ENCODE measurements around the gene HSPA12B.

HSPA12B gene

DNA sequence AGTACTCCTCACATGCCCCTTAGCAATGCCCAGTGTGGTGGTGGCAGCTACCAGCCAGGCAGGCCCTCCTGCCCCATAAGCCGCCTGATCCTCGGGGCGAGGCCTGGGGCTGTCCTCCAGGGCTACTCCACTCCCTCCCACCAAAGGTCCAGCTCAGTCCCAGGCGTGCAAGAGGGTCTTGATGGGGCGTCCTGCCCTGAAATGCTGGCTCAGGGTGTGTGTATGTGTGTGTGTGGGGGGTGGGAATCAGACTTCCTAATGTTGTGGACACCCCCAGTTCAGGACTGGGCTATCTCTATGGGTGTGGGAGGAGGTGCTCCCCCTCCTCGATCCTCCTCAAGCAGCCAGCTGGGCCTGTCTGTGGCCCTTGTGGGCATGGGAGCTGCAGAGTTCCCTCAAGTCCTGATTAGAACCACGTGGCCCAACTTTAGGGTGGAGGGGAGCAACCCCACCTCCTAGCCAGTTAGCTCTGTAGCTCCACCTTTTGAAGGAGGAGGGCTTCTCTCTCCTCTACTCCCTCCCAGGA lies 7.5 kb downstream of the HSPA12B start:
- TF ChIP-seq, protein P1, sequence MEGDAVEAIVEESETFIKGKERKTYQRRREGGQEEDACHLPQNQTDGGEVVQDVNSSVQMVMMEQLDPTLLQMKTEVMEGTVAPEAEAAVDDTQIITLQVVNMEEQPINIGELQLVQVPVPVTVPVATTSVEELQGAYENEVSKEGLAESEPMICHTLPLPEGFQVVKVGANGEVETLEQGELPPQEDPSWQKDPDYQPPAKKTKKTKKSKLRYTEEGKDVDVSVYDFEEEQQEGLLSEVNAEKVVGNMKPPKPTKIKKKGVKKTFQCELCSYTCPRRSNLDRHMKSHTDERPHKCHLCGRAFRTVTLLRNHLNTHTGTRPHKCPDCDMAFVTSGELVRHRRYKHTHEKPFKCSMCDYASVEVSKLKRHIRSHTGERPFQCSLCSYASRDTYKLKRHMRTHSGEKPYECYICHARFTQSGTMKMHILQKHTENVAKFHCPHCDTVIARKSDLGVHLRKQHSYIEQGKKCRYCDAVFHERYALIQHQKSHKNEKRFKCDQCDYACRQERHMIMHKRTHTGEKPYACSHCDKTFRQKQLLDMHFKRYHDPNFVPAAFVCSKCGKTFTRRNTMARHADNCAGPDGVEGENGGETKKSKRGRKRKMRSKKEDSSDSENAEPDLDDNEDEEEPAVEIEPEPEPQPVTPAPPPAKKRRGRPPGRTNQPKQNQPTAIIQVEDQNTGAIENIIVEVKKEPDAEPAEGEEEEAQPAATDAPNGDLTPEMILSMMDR (IDR thresholded peaks at IDR 0.05; ENCODE audit: low read length): no peak
- no peak for TF ChIP-seq EZH2 (IDR thresholded peaks at IDR 0.05; ENCODE audit: borderline replicate concordance, low read length)
- Histone ChIP-seq H3K79me2 (ENCODE audit: insufficient read depth, low read length) (no peaks in the 10 kb centered on the region), H3K27me3 (ENCODE audit: insufficient read depth, low read length) (peaks cover 5% of the 10 kb centered on the region; the same call in 1 of the 2 replicates), H3K4me2 (ENCODE audit: low read length) (no peak overlapping the region), H4K20me1 (ENCODE audit: insufficient read depth, low read length) (no peaks in the 10 kb centered on the region), H3K4me3 (ENCODE audit: low read depth, low read length, poor library complexity, severe bottlenecking) (no peak overlapping the region), H3K36me3 (ENCODE audit: insufficient read depth, low read length) (no peaks in the 10 kb centered on the region), H3K9ac (ENCODE audit: low read length) (no peak overlapping the region), H2AFZ (ENCODE audit: low read length) (no peak overlapping the region), H3K9me3 (ENCODE audit: low read length) (no peaks in the 10 kb centered on the region), H3K27ac (ENCODE audit: low read depth, low read length, poor library complexity, severe bottlenecking) (no peak overlapping the region), H3F3A (ENCODE audit: insufficient read depth, low read length) (no peaks in the 10 kb centered on the region), H3K4me1 (ENCODE audit: insufficient read depth, low read length, severe bottlenecking) (no peaks in the 10 kb centered on the region), H3K9me2 (ENCODE audit: low read depth, low read length) (no peaks in the 10 kb centered on the region)

DNA sequence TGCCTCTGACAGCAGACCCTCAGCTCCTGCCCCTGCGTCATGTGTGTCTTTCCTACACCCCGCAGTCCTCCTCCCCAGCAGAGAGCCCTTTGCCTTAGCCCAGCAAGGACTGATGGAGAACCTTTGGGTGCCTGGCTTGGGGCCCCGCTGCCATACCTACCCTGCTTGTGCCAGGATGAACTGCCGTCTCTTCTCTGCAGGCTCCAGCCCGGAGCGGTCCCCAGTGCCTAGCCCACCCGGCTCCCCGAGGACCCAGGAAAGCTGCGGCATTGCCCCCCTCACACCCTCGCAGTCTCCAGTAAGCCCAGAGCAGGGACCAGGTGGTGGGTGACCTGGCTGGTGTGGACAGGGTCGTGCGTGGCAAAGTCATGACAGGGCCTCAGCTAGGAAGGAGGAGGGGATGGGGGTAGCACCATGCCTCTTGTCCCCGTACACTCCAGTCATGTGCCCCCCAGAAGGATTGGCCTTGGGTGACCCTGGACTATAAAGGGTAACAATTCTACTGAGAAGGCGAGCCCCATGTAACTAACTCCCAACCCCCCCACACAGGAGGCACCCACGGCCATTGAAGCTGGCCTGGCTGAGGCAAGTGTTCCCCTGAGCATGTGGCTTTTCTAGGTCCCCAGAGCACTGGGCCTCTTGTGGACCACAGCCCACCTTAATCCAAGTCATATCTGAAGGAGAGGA lies 8.3 kb downstream of the HSPA12B start:
- Histone ChIP-seq H3K9me2 (ENCODE audit: low read depth, low read length) (no peaks in the 10 kb centered on the region), H2AFZ (ENCODE audit: low read length) (no peak overlapping the region), H4K20me1 (ENCODE audit: insufficient read depth, low read length) (no peaks in the 10 kb centered on the region), H3F3A (ENCODE audit: insufficient read depth, low read length) (no peaks in the 10 kb centered on the region), H3K4me3 (ENCODE audit: low read depth, low read length, poor library complexity, severe bottlenecking) (no peak overlapping the region), H3K4me2 (ENCODE audit: low read length) (no peak overlapping the region), H3K27ac (ENCODE audit: low read depth, low read length, poor library complexity, severe bottlenecking) (no peak overlapping the region), H3K4me1 (ENCODE audit: insufficient read depth, low read length, severe bottlenecking) (no peaks in the 10 kb centered on the region), H3K36me3 (ENCODE audit: insufficient read depth, low read length) (no peaks in the 10 kb centered on the region), H3K9me3 (ENCODE audit: low read length) (no peaks in the 10 kb centered on the region), H3K9ac (ENCODE audit: low read length) (no peak overlapping the region), H3K27me3 (ENCODE audit: insufficient read depth, low read length) (peaks cover 5% of the 10 kb centered on the region; the same call in 1 of the 2 replicates), H3K79me2 (ENCODE audit: insufficient read depth, low read length) (no peaks in the 10 kb centered on the region)
- no peak for TF ChIP-seq EZH2 (IDR thresholded peaks at IDR 0.05; ENCODE audit: borderline replicate concordance, low read length)
- TF ChIP-seq, protein P1 (IDR thresholded peaks at IDR 0.05; ENCODE audit: low read length): no peak

DNA sequence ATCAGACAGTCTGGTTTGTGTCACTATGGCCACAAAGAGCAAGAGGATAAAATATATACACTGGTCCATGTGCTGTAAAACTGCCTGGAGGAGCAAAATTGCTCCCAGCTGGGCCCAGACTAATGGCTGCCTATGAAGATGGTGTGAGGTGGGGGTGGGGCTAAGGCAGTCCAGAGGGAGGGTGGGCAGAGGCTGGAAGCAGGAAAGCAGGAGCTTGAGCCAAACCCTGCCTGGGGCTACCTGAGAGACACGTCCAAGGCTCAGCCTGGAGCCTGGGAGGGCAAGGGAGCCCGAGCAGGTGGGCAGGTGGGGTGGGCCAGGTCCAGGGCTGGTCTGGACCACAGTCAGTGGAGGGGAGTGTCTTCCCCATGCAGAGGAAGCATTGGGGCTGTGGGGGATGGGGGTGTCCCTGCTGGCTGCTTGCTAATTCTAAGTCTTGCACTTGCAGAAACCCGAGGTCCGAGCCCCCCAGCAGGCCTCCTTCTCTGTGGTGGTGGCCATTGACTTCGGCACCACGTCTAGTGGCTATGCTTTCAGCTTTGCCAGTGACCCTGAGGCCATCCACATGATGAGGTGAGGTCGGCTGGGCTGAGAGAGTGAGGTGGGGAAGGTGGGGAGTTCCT lies 9.5 kb downstream of the HSPA12B start:
- H2AFZ ChIP-seq (ENCODE audit: low read length): no peak overlapping the region
- H3K4me3 ChIP-seq (ENCODE audit: low read depth, low read length, poor library complexity, severe bottlenecking): no peak overlapping the region
- H3K9me2 ChIP-seq (ENCODE audit: low read depth, low read length): no peaks in the 10 kb centered on the region
- no peak overlapping the region for H3K9ac ChIP-seq (ENCODE audit: low read length)
- H4K20me1 ChIP-seq (ENCODE audit: insufficient read depth, low read length): no peaks in the 10 kb centered on the region
- H3K27me3 ChIP-seq (ENCODE audit: insufficient read depth, low read length): peaks cover 9% of the 10 kb centered on the region; the same call in 1 of the 2 replicates
- no peak overlapping the region for H3K4me2 ChIP-seq (ENCODE audit: low read length)
- no peaks in the 10 kb centered on the region for H3K79me2 ChIP-seq (ENCODE audit: insufficient read depth, low read length)
- TF ChIP-seq EZH2 (IDR thresholded peaks at IDR 0.05; ENCODE audit: borderline replicate concordance, low read length): no peak
- TF ChIP-seq, protein P1 (IDR thresholded peaks at IDR 0.05; ENCODE audit: low read length): no peak
- no peaks in the 10 kb centered on the region for H3K9me3 ChIP-seq (ENCODE audit: low read length)
- H3K36me3 ChIP-seq (ENCODE audit: insufficient read depth, low read length): no peaks in the 10 kb centered on the region
- no peaks in the 10 kb centered on the region for H3K4me1 ChIP-seq (ENCODE audit: insufficient read depth, low read length, severe bottlenecking)
- H3F3A ChIP-seq (ENCODE audit: insufficient read depth, low read length): no peaks in the 10 kb centered on the region
- no peak overlapping the region for H3K27ac ChIP-seq (ENCODE audit: low read depth, low read length, poor library complexity, severe bottlenecking)
